Parathyroid adenoma (tissue), 2 donors: Measurements from ENCODE around the gene FAM83F.

Experiments
- H2AFZ ChIP-seq: fragments of 300-600 bp; sonication (generic); one replicate; pipeline ENCODE4 v1.7.0; 2017; ENCODE audit warnings: antibody characterized with exemption, mild to moderate bottlenecking
- H3K27ac ChIP-seq: fragments of 300-600 bp; sonication (generic); one replicate; pipeline ENCODE4 v1.7.0; 2017
- H3K27me3 ChIP-seq: fragments of 300-600 bp; sonication (generic); one replicate; pipeline ENCODE4 v1.7.0; 2017; ENCODE audit warnings: low read length; ENCODE audit not compliant: control insufficient read depth, insufficient read depth
- H3K36me3 ChIP-seq: fragments of 300-600 bp; sonication (generic); one replicate; pipeline ENCODE4 v1.7.0; 2017; ENCODE audit warnings: low read length; ENCODE audit not compliant: control insufficient read depth, insufficient read depth
- H3K4me1 ChIP-seq: fragments of 300-600 bp; sonication (generic); one replicate; pipeline ENCODE4 v1.7.0; 2017; ENCODE audit warnings: control low read depth
- H3K4me2 ChIP-seq: fragments of 300-600 bp; sonication (generic); one replicate; pipeline ENCODE4 v1.7.0; 2017; ENCODE audit warnings: low read length
- H3K4me3 ChIP-seq: fragments of 300-600 bp; sonication (generic); one replicate; pipeline ENCODE4 v1.7.0; 2017; ENCODE audit warnings: low read depth, low read length
- H3K79me2 ChIP-seq: fragments of 300-600 bp; sonication (generic); one replicate; pipeline ENCODE4 v1.7.0; 2017; ENCODE audit warnings: control low read depth
- H3K9ac ChIP-seq: fragments of 300-600 bp; sonication (generic); one replicate; pipeline ENCODE4 v1.7.0; 2017; ENCODE audit warnings: mild to moderate bottlenecking
- H3K9me3 ChIP-seq: fragments of 300-600 bp; sonication (generic); one replicate; pipeline ENCODE4 v1.7.0; 2017; ENCODE audit warnings: low read length; ENCODE audit not compliant: control insufficient read depth
- TF ChIP-seq, protein P1 (sequence below): fragments of 300-600 bp; sonication (generic); IDR thresholded peaks from one replicate; pipeline ENCODE4 v1.7.0; 2017; ENCODE audit warnings: antibody characterized with exemption, mild to moderate bottlenecking
- donor health status: primary hyperparathyroidism.

FAM83F gene

DNA sequence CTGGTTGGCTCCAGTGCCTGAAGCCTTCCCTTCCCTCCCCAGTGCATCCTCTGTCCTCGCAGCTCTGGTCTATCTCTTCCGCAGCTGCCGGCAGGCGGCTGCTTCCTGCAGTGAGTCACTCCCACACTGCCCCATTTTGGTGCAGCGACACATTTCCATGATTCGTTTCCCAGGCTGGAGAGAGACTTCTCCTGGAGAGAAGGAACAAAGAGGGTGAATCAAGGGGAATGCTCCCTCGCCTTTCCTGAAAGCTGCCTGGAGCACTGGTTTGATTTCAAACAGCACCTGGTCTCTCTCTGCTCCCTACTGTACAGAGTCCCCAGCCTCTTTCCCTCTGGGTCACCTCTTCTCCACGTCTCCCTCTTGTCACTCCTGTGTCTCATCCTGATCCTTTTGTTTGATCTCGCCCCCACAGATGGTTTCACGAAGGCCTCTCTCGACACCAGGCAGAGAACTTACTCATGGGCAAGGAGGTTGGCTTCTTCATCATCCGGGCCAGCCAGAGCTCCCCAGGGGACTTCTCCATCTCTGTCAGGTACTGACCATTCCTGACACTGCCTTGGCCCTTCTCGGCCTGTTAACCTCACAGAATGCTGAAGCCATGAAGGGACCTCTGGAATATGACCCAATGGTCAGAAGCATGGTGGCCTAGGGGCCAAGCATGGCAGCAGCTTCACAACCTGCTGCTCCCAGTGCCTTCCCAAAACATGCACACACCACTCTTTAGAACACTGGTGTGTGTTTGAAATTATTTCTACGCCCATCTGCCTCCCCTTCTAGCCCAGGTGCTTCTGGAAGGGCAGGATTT is 34.9 kb upstream of the FAM83F start, which contains the start of gene TMA7B:
Gene TMA7B (plus strand): TSS at position 758 of the 808 bp plus-strand sequence. CDS start 3,978 bp downstream, outside the sequence.
- Histone ChIP-seq H3K27me3 (no peaks in the 10 kb centered on the region), H2AFZ (no peak within 1 kb of the TSS), H3K9ac (no peak within 1 kb of the TSS), H3K4me2 (no peak within 1 kb of the TSS), H3K36me3 (no peaks in the 10 kb centered on the region), H3K79me2 (no peaks in the 10 kb centered on the region), H3K4me1 (no peaks in the 10 kb centered on the region), H3K9me3 (no peaks in the 10 kb centered on the region), H3K27ac (no peak within 1 kb of the TSS), H3K4me3 (no peak within 1 kb of the TSS)
- TF ChIP-seq, protein P1, sequence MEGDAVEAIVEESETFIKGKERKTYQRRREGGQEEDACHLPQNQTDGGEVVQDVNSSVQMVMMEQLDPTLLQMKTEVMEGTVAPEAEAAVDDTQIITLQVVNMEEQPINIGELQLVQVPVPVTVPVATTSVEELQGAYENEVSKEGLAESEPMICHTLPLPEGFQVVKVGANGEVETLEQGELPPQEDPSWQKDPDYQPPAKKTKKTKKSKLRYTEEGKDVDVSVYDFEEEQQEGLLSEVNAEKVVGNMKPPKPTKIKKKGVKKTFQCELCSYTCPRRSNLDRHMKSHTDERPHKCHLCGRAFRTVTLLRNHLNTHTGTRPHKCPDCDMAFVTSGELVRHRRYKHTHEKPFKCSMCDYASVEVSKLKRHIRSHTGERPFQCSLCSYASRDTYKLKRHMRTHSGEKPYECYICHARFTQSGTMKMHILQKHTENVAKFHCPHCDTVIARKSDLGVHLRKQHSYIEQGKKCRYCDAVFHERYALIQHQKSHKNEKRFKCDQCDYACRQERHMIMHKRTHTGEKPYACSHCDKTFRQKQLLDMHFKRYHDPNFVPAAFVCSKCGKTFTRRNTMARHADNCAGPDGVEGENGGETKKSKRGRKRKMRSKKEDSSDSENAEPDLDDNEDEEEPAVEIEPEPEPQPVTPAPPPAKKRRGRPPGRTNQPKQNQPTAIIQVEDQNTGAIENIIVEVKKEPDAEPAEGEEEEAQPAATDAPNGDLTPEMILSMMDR = no peak

DNA sequence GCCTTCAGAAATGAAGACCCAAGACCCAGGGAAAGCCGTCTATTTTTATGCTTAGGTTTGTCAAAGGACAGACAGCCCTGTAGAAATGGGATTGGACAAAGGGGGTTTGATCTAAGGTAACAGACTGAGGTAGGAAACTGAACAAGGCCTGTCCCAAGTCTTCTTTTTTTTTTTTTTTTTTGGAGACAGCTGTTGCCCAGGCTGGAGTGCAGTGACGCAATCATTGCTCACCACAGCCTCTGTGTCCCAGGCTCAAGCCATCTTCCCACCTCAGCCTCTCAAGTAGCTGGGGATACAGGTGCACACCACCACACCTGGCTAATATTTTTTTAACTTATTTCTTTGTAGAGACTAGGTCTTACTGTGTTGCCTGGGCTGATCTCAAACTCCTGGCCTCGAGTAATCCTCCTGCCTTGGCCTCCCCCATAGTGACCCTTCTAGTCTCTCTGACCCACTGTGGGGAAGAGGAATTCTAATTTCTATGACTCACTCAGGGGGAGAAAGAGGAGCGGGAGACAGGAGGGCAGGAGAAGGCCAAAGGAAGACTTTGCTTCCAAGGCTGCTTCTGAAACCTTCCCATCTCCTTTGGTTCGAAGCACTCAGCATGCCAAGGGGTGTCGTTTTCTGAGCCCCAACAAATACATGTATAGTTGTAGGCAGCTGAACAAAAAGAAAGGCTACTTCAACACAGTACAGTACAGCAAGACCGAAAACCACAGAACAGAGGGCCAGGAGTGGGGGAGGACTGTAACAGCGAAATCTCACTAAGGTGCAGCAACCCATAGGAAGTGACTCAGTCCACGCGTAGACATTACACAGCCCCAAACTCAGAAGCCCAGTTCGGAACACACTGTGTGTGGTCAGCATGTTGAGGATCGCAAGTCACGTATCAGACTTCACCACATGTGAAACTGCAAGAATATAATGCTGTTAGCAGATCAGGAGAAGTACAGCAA is 33.7 kb upstream of the FAM83F start:
- H3K79me2 ChIP-seq = no peaks in the 10 kb centered on the region
- no peak overlapping the region for H3K4me2 ChIP-seq
- TF ChIP-seq, protein P1 = no peak
- no peak overlapping the region for H2AFZ ChIP-seq
- H3K27me3 ChIP-seq = no peaks in the 10 kb centered on the region
- no peaks in the 10 kb centered on the region for H3K9me3 ChIP-seq
- no peaks in the 10 kb centered on the region for H3K36me3 ChIP-seq
- no peaks in the 10 kb centered on the region for H3K4me1 ChIP-seq
- H3K9ac ChIP-seq = no peak overlapping the region
- no peak overlapping the region for H3K27ac ChIP-seq
- no peak overlapping the region for H3K4me3 ChIP-seq

DNA sequence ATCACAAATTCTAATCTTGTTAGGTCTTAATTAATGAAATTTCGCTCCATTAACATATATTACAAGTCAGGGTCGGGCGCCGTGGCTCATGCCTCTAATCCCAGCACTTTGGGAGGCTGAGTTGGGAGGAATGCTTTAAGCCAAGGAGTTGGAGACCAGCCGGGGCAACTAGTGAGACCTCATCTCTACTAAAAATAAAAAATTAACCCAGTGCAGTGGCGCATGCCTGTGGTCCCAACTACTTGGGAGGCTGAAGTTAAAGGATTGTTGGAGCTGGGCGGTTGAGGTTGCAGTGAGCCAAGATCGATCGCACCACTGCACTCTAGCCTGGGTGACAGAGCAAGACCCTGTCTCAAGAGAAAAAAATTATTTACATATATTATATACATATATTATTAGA is 32.7 kb upstream of the FAM83F start:
- no peak overlapping the region for H2AFZ ChIP-seq
- no peaks in the 10 kb centered on the region for H3K9me3 ChIP-seq
- H3K9ac ChIP-seq = no peak overlapping the region
- H3K79me2 ChIP-seq = no peaks in the 10 kb centered on the region
- H3K36me3 ChIP-seq = no peaks in the 10 kb centered on the region
- no peak overlapping the region for H3K4me2 ChIP-seq
- no peaks in the 10 kb centered on the region for H3K27me3 ChIP-seq
- H3K4me3 ChIP-seq = no peak overlapping the region
- TF ChIP-seq, protein P1 = no peak
- H3K4me1 ChIP-seq = no peaks in the 10 kb centered on the region
- H3K27ac ChIP-seq = no peak overlapping the region

DNA sequence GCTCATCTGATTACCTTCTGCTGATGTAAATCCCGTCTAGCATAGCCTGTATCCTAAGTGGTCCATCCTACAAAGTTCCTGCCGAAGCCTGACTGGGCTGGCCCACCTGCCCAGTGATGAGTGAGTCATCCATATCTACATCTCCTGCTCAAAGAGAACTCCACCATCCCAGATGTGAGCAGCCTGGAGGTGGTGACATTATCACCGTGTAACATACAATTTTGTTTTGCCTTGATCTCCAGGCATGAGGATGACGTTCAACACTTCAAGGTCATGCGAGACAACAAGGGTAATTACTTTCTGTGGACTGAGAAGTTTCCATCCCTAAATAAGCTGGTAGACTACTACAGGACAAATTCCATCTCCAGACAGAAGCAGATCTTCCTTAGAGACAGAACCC is 29.0 kb upstream of the FAM83F start:
- Histone ChIP-seq H3K9me3 (no peaks in the 10 kb centered on the region), H3K36me3 (no peaks in the 10 kb centered on the region), H3K4me2 (no peak overlapping the region), H3K27me3 (no peaks in the 10 kb centered on the region), H3K4me1 (no peaks in the 10 kb centered on the region), H3K79me2 (no peaks in the 10 kb centered on the region), H2AFZ (no peak overlapping the region), H3K27ac (no peak overlapping the region), H3K9ac (no peak overlapping the region), H3K4me3 (no peak overlapping the region)
- TF ChIP-seq, protein P1 = no peak
